BLaER1 (cell line): ENCODE results near the gene IMMP2L.
"Not testable (repeated sequence)": the region's sequence is repeated elsewhere in the genome, so short reads cannot be mapped to it uniquely, and the experiment has no call there.

Source experiments
- H3K27ac ChIP-seq: shearing (Covaris generic); formaldehyde crosslinking; 2 replicates; pipeline ENCODE4 v1.8.1; 2022
- H3K27me3 ChIP-seq: shearing (Covaris generic); formaldehyde crosslinking; 2 replicates; pipeline ENCODE4 v1.8.1; 2022
- H3K36me3 ChIP-seq: shearing (Covaris generic); formaldehyde crosslinking; 2 replicates; pipeline ENCODE4 v1.8.1; 2022
- H3K4me1 ChIP-seq: shearing (Covaris generic); formaldehyde crosslinking; 2 replicates; pipeline ENCODE4 v1.8.1; 2022
- H3K4me2 ChIP-seq: shearing (Covaris generic); formaldehyde crosslinking; 2 replicates; pipeline ENCODE4 v1.8.1; 2022
- H3K4me3 ChIP-seq: shearing (Covaris generic); formaldehyde crosslinking; 2 replicates; pipeline ENCODE4 v1.8.1; 2022
- H3K9ac ChIP-seq: shearing (Covaris generic); formaldehyde crosslinking; 2 replicates; pipeline ENCODE4 v1.8.1; 2022
- H3K9me3 ChIP-seq: shearing (Covaris generic); formaldehyde crosslinking; 2 replicates; pipeline ENCODE4 v1.8.1; 2022
- H4K20me1 ChIP-seq: shearing (Covaris generic); formaldehyde crosslinking; 2 replicates; pipeline ENCODE4 v1.8.1; 2022
- Cebpa-rat ChIP-seq: shearing (Covaris generic); IDR thresholded peaks from 2 replicates; pipeline ENCODE4 v1.8.1; 2022

IMMP2L gene

GRCh38 chr7:111473449-111474198, 88.7 kb downstream of the IMMP2L start:
- no peak for TF ChIP-seq Cebpa-rat
- no peak overlapping the region for H3K27ac ChIP-seq
- peaks cover 6% of the 10 kb centered on the region; the same call in 1 of the 2 replicates for H3K9me3 ChIP-seq
- H3K4me1 ChIP-seq: no peaks in the 10 kb centered on the region
- H4K20me1 ChIP-seq: no peaks in the 10 kb centered on the region
- no peak overlapping the region for H3K4me3 ChIP-seq
- H3K9ac ChIP-seq: no peak overlapping the region
- H3K36me3 ChIP-seq: peaks cover 4% of the 10 kb centered on the region; the same call in 1 of the 2 replicates
- no peaks in the 10 kb centered on the region for H3K27me3 ChIP-seq
- no peak overlapping the region for H3K4me2 ChIP-seq

GRCh38 chr7:111470998-111471397, 91.3 kb downstream of the IMMP2L start:
- H3K9ac ChIP-seq: no peak overlapping the region
- no peaks in the 10 kb centered on the region for H4K20me1 ChIP-seq
- H3K4me3 ChIP-seq: no peak overlapping the region
- no peak for TF ChIP-seq Cebpa-rat
- H3K9me3 ChIP-seq: peaks cover 4% of the 10 kb centered on the region; the same call in 1 of the 2 replicates
- H3K4me2 ChIP-seq: no peak overlapping the region
- H3K36me3 ChIP-seq: no peaks in the 10 kb centered on the region
- no peak overlapping the region for H3K27ac ChIP-seq
- no peaks in the 10 kb centered on the region for H3K4me1 ChIP-seq
- no peaks in the 10 kb centered on the region for H3K27me3 ChIP-seq

- H3K4me3 ChIP-seq, H3K36me3 ChIP-seq, H3K27ac ChIP-seq, H3K4me2 ChIP-seq, H4K20me1 ChIP-seq, H3K9me3 ChIP-seq, H3K27me3 ChIP-seq, H3K9ac ChIP-seq, H3K4me1 ChIP-seq: not testable (repeated sequence)
These were observed 92.4 kb downstream of the IMMP2L start for GRCh38 chr7:111469894-111470293.

GRCh38 chr7:111465774-111466173, 96.5 kb downstream of the IMMP2L start:
- not testable (repeated sequence) for H3K4me2 ChIP-seq, H3K36me3 ChIP-seq, H3K9ac ChIP-seq, H3K27ac ChIP-seq, H3K27me3 ChIP-seq, H3K9me3 ChIP-seq, H3K4me1 ChIP-seq, H4K20me1 ChIP-seq, H3K4me3 ChIP-seq

GRCh38 chr7:111460695-111461094, 101.6 kb downstream of the IMMP2L start:
- Histone ChIP-seq H3K9me3 (no peaks in the 10 kb centered on the region), H3K4me1 (no peaks in the 10 kb centered on the region), H3K9ac (no peak overlapping the region), H3K36me3 (no peaks in the 10 kb centered on the region), H3K4me2 (no peak overlapping the region), H3K27me3 (no peaks in the 10 kb centered on the region), H4K20me1 (no peaks in the 10 kb centered on the region), H3K27ac (no peak overlapping the region), H3K4me3 (no peak overlapping the region)
- no peak for TF ChIP-seq Cebpa-rat

GRCh38 chr7:111459757-111460280, 102.5 kb downstream of the IMMP2L start:
- H3K9me3 ChIP-seq: no peaks in the 10 kb centered on the region
- H3K9ac ChIP-seq: no peak overlapping the region
- no peaks in the 10 kb centered on the region for H3K4me1 ChIP-seq
- H3K4me3 ChIP-seq: no peak overlapping the region
- no peaks in the 10 kb centered on the region for H3K27me3 ChIP-seq
- TF ChIP-seq Cebpa-rat: no peak
- H3K4me2 ChIP-seq: no peak overlapping the region
- no peak overlapping the region for H3K27ac ChIP-seq
- no peaks in the 10 kb centered on the region for H4K20me1 ChIP-seq
- no peaks in the 10 kb centered on the region for H3K36me3 ChIP-seq

GRCh38 chr7:111459065-111459756, 103.1 kb downstream of the IMMP2L start:
- Histone ChIP-seq H3K4me3 (no peak overlapping the region), H3K9me3 (no peaks in the 10 kb centered on the region), H3K27ac (no peak overlapping the region), H3K36me3 (no peaks in the 10 kb centered on the region), H3K9ac (no peak overlapping the region), H3K4me2 (no peak overlapping the region), H3K4me1 (no peaks in the 10 kb centered on the region), H4K20me1 (no peaks in the 10 kb centered on the region), H3K27me3 (no peaks in the 10 kb centered on the region)
- no peak for TF ChIP-seq Cebpa-rat

GRCh38 chr7:111450705-111451104, 111.6 kb downstream of the IMMP2L start:
- not testable (repeated sequence) for H3K27me3 ChIP-seq

GRCh38 chr7:111447502-111447901, 114.8 kb downstream of the IMMP2L start:
- not testable (repeated sequence) for H3K27me3 ChIP-seq, H3K4me2 ChIP-seq, H3K4me3 ChIP-seq, H3K9ac ChIP-seq, H3K4me1 ChIP-seq, H3K27ac ChIP-seq, H3K36me3 ChIP-seq, H4K20me1 ChIP-seq, H3K9me3 ChIP-seq

More at GRCh38 chr7:111450705-111451104, 111.6 kb downstream of the IMMP2L start:
- H4K20me1 ChIP-seq, H3K9ac ChIP-seq, H3K27ac ChIP-seq, H3K9me3 ChIP-seq, H3K4me2 ChIP-seq, H3K4me3 ChIP-seq, H3K36me3 ChIP-seq, H3K4me1 ChIP-seq: not testable (repeated sequence)

- no peak overlapping the region for H3K4me2 ChIP-seq
- peaks cover 14% of the 10 kb centered on the region; the same call in 1 of the 2 replicates for H3K9me3 ChIP-seq
- no peaks in the 10 kb centered on the region for H3K36me3 ChIP-seq
- H3K4me1 ChIP-seq: no peaks in the 10 kb centered on the region
- H3K9ac ChIP-seq: no peak overlapping the region
- no peaks in the 10 kb centered on the region for H4K20me1 ChIP-seq
- H3K27ac ChIP-seq: no peak overlapping the region
- H3K27me3 ChIP-seq: no peaks in the 10 kb centered on the region
- no peak overlapping the region for H3K4me3 ChIP-seq
- TF ChIP-seq Cebpa-rat: no peak
These were observed 122.3 kb downstream of the IMMP2L start for GRCh38 chr7:111439977-111440376.
